ENCODE measurements around the gene DMAP1.
"Not testable (repeated sequence)": the region's sequence is repeated elsewhere in the genome, so short reads cannot be mapped to it uniquely, and the experiment has no call there.

DMAP1 gene, protein sequence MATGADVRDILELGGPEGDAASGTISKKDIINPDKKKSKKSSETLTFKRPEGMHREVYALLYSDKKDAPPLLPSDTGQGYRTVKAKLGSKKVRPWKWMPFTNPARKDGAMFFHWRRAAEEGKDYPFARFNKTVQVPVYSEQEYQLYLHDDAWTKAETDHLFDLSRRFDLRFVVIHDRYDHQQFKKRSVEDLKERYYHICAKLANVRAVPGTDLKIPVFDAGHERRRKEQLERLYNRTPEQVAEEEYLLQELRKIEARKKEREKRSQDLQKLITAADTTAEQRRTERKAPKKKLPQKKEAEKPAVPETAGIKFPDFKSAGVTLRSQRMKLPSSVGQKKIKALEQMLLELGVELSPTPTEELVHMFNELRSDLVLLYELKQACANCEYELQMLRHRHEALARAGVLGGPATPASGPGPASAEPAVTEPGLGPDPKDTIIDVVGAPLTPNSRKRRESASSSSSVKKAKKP

DNA sequence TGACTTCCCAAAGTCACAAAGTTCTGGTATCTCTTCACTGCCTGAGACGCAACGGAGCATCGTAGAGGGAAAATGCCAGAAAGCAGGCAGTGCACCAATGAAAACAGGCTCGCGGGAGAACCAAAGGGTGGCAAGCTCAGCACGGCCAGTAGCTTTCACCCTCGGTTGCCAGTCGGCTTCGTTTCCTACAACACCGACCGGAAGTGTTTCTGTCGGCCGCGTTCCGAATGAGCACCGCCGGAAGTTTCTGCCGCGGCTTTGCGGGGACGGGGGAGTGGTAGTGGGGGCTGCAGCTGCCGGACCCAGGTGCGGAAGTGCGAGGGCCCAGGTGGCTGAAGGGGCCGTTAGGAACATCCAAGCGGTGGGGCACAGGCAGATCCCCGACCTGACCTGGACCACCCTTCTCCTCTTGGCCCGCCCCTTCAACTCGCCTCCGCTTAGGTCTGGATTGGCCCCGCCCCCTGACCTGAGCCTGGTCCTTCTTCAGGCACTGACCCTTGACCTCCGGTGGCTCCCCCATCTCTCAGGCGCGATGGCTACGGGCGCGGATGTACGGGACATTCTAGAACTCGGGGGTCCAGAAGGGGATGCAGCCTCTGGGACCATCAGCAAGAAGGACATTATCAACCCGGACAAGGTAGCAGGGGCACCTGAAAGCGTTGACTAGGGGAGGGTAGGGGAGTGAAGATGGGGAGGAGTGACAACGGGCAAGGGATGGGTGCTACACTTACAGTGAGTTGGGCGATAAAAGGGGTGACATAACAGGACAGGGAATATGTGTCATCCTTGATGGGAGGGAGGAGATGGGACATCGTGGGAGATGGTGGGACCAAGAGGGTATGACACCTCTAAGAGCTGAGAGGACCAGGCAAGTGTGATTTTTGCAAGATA is at the start of gene DMAP1:
TSS of gene DMAP1 (plus strand) at position 250 of the 891 bp plus-strand sequence. CDS start at position 533, 283 bp downstream.
- DNase-seq, result peak; percentile 77

DNA sequence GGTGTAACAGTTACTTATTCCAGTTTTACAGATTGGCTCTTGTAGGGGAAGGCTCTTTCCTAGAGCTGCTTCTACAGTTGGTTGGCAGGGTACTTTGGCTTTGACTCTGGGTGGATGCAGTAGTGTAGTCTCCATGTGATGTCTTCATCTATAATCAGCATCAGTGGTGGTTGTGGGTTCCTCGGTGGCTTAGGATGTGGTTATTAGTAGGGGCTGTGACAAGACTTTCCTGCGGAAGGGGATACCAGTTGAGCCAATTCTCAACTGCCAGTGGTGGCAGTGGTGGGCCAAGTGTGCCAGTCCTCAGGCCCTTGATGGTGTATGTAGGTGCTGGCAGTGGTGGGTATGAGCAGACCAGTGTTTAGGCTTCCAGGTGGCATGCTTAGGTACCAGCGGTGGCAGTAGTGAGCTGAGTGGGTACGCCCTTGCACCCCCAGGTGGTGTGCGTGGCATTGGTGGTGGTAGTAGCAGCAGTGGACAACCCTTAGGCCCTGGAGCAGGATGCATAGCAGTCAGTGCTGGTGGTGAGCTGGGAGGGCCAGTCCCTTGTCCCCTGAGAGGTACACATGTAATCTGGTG is 44.7 kb upstream of the DMAP1 start:
- no peak for DNase-seq

DNA sequence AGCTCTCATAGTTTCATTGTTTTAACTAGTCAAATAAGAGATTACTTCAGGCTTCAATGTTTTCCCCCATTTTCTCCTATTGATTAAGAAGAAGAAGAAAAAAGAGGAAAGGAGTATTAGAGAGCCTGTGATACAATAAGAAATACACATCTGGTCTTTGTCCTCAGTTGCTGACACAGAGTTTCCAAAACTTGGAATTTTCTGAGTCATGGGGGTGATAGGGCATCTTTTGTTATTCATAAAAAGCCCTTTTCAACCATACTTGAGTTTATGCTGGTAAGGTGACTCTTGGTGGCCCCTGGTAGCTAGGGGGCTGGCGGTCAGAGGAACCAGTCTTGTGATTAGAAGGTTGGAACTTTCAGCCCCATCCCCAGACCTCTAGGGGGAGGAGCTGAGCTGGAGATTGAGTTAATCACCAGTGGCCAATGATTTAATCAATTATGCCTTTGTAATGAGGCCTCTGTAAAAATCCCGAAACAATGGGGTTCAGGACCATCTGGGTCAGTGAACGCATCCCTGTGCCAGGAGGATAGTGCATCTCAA is 42.9 kb upstream of the DMAP1 start:
- no peak for DNase-seq

DNA sequence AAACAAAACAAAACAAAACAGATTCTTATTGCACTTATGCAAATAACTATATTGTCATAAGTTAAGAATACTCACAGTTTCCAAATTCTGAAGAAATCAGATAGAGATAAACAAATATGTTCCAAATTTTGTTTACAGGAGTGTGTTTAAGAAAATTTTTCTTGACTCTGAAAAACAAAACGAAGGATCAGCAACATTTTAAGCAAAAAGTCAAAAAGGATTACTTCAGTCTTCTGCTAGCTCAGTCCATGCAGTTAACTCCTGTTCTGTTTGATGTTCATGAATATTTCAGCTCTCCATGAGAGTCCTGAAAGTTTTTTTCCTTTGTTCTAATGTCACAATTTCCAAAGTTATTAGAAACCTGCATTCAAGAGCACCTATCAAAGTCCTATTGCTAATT is 38.6 kb upstream of the DMAP1 start:
- DNase-seq, result no peak

DNA sequence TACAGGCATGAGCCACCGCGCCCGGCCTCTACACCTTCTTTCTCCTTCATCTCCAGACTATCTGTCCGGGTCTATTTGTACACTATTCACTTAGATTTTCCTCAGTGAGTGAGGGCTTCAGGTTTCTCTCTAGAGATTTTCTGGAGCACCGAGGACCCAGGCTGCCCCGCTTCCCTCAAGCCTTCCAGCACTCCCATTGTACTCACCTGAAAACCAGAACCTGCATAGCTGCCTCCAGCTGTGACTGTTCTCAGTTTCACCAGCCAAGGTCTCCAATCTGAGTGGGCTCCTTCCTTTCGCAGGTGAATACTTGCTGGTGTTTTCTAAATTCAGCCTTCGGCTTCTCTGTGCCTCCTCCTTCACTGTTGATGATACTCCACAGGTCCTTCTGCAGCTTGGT is 12.9 kb upstream of the DMAP1 start:
- DNase-seq, result no peak

DNA sequence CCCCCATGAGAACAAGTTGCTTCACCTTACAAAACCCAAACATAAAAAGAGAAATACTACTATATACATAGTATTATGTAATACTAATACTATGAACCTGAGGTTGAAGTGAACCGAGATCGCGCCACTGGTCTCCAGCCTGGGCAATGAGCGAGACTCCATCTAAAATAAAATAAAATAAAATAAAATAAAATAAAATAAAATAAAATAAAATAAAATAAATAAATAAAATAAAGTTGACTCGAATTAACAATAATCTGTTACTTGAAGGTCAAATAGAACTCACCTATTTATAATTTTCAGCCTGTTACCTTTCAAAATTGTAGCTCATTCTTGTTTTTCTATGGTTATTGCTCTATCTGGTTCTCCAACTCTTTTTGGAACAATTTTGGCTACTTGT is 6.7 kb upstream of the DMAP1 start:
- DNase-seq, result not testable (repeated sequence)

DNA sequence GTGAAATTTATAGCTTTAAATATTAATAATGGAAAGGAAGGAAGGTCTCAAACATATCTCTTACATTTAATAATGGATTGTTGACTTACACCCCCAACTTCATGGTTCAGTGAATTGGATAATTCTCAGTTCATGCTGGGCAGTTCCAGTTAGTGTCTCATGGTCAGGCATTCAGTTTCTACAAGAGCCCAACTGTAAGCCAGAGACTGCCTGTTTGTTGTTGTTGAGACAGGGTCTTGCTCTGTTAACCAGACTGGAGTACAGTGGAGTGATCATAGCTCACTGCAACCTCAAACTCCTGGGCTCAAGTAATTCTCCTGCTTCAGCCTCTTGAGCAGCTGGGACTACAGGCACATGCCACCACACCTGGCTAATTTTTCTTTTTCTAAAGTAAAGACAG is 5.0 kb upstream of the DMAP1 start:
- no peak for DNase-seq

DNA sequence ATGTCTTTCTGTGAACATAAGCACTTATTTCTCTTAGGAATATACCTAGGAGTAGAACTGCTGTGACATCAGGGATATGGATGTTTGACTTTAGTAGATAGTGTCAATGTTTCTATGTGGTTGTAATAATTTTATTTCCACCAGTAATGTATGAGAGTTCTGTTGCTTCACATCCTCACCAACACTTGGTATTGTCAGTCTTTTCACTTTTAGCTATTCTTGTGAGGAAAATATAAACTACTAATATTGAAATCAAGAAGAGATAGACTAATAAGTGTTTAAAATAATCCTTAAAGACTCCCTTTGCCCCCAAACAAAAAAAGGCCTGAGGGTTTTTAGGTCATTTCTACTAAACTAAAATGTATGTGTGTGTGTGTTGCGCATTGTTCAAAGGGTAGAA is 2.7 kb upstream of the DMAP1 start:
- DNase-seq, result no peak

DNA sequence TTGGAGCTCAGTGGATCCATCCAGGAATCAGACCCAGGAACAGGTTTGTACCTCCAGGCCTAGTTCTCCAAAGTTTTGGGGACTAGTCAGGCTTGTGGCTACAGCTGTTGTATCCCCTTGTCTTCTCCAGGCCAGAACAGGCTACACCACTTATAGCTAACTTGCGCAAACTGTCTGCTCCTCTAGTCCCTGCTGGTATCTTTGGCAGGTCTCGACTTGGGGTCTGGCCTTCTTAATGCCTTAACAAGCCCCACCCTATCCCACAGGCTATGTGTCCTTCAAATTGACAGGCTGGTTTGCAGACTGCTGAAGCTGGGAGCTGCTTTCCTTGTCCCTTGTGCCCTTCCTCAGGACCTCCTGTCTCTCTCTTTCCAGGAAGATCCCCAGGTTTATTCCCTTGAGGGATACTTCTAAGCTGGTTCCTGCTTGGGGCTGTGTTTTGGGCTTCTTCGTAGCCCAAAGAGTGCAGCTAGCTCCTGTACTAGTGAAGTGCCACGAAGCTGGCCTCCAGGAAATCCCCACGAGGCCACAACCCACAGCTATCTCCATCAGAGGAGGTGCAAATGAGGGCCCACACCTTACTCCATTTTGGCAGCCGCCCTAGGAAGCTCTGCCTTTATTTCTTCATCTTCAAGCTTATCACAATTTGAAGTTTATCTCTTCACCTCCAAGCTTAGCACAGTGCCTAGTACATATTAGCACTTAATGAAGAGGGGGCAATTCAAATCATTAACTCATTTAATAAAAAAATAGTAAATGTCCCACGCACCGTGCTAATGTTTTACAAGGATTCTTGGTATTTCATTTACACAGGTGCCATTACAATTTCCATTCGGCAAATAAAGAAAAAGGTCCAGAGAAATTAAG is 683 bp upstream of the DMAP1 start:
- DNase-seq, result peak; percentile 25

DNA sequence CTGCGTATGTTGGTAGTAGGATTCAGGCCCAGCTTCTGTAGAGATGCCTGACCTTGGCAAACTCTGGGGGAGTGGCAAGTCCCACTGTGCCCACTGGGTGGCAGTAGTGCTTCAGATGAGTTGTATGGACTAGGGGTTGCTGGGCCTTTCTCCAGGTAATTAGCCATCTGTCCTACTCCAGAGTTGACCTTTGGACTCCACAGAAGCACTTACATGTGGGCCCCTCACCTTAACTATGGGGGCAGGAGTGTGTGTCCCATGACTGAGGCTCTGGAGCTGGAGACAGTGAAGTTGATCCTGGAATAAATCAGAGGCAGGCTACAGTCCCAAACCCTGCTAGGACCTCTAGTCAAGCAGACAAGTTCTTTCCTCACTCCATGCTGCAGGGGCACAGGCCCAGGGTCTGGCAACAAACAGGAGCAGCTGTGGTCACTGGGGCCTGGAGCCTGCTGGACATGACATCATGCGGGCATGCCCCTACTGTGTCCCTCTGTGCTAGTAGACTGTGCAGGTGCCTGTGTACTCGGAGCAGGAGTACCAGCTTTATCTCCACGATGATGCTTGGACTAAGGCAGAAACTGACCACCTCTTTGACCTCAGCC is 4.6 kb downstream of the DMAP1 start:
- DNase-seq, result peak; percentile 50

DNA sequence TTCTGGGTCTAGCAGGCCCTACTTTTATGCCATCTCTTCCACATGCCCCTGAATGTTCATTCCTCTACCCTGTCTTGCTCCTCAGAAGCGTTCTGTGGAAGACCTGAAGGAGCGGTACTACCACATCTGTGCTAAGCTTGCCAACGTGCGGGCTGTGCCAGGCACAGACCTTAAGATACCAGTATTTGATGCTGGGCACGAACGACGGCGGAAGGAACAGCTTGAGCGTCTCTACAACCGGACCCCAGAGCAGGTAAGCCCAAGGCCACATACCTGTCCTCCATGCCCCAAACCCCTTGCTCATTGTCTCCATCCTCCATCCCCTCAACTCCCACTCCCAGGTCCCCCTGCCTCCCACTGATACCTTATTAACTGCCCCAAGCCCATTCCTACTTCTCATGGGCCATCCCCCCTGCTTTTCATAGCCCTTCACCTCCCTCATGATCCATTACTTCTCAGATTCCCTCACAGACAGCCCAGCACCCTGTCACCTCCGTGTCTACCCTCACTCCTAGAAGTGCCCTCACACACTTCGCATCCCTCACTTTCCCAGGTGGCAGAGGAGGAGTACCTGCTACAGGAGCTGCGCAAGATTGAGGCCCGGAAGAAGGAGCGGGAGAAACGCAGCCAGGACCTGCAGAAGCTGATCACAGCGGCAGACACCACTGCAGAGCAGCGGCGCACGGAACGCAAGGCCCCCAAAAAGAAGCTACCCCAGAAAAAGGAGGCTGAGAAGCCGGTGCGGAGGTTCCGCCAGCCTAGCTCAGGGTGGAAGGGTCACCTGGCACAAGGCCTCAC is 5.4 kb downstream of the DMAP1 start:
- DNase-seq, result no peak

DNA sequence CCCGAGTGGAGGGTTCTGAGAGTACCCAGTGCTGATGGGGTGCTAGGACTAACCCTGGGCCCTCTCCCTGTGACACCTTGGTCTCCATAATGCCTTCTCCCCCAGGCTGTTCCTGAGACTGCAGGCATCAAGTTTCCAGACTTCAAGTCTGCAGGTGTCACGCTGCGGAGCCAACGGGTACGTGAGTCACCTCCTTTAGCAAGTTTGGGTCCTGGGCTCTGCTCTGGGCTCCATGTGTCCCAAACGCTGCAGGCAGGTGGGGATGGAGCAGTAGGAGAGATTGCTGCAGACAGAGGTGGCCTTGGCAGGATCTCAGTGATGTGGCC is 6.0 kb downstream of the DMAP1 start:
- DNase-seq, result no peak

DNA sequence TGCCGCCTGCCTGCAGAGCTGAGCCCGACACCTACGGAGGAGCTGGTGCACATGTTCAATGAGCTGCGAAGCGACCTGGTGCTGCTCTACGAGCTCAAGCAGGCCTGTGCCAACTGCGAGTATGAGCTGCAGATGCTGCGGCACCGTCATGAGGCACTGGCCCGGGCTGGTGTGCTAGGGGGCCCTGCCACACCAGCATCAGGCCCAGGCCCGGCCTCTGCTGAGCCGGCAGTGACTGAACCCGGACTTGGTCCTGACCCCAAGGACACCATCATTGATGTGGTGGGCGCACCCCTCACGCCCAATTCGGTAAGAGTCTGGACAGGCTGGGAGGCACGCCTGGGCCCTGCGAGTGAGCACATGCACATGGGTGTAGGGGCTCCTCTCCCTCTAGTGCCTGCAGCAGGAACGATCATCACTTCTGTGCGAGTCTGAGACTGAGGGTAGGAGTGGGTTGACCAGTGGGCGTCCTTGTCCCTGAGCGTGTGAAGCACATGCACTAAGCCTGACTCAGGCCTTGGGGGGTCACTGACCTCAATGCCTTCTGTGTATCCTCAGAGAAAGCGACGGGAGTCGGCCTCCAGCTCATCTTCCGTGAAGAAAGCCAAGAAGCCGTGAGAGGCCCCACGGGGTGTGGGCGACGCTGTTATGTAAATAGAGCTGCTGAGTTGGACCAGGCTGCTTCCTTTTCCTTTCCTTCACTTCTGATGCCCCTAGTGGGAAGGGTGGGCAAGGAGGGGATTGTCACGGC is 6.9 kb downstream of the DMAP1 start:
- no peak for DNase-seq

DNA sequence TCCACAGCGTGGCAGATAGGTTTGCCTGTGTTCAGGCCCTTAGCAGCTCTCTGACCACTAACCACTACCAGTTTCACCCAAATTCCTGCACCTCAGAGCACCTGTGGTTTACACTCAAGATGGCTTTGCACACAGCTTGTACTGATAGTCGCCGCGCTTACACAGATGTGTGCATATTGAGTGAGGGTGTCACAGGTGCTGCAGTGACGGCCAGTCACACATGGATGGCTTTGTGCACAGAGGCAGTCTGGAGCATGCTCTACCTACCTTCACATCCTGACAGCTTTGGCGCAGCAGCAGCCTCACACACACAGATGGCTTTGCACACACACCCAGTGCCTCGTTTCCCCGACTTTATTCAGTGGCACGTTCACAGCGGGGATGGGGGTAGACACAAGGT is 7.5 kb downstream of the DMAP1 start:
- no peak for DNase-seq

DNA sequence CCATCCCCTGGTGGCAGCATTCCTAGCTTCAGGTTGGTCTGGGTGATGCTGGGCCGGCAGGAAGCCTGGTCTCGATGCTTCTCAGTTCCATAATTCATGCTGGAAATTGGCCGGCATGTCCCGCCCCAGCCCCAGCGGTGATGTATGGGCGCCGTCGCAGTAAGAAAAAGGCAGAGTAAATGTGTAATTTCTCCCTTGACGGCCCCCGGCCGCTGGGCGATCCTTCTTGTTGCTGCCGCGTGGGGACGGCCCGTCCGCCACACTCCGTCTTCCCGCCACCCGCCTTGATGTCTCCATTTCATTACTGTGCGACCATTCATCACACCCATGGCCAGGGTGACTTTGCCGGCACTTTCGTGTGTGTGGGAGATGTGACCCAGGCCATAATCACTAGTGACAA is 8.5 kb downstream of the DMAP1 start:
- DNase-seq, result no peak

DNA sequence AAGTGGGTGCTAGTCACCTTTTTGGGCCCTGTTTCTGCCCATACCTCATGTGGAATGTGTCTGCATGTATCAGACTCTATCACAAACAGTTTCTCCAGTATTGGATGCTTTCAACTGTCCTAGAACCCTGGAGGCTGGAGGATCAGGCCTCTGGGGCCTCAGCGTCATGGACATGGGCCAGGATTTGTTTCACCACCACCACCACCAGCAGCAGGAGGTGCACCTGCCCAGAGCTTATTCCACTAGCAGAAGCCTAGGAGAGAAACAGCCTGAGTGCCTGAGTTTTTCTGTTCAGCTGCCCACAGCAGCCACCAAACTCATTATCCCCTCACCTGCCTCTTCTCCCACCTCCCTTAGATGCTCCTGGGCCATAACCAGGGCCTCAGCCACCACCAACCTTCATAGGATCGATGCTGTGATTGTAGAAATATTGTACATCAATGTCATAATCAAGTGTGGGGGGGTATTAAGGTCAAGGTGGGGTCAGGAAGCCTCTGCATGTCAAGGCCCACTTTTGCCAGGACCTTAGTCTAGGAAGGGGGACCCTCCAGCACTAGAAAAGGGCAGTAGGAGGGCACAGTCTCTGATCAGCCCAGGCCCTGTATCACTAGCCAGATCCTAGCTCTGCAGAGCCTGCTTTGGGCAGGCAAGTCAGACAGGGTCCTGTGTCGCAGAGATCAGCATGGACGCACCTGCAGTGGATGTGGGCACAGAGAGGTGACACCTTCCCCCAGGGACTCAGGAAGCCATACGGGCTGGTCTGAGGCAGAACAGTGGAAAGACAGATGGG is 9.3 kb downstream of the DMAP1 start:
- no peak for DNase-seq

DNA sequence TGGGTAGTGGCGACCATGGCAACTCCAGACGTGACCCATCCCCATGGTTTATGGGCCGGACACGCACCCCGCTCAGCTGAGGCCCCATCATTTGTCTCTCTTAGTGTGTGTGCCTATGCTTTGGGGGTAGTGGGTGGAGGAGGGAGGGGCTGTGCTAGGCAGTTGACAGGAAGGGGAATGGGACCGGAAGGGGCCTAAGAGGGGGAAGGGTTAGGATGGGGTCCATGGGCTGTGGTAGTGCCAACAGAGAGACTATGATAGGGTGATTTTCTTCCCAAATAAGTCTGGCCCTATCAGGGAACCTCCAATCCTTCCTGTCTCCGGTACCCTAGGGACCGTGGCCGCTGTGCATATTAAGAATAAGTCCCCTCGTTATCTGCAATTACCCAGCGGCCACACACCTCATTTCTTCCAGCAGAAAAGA is 9.9 kb downstream of the DMAP1 start:
- no peak for DNase-seq

DNA sequence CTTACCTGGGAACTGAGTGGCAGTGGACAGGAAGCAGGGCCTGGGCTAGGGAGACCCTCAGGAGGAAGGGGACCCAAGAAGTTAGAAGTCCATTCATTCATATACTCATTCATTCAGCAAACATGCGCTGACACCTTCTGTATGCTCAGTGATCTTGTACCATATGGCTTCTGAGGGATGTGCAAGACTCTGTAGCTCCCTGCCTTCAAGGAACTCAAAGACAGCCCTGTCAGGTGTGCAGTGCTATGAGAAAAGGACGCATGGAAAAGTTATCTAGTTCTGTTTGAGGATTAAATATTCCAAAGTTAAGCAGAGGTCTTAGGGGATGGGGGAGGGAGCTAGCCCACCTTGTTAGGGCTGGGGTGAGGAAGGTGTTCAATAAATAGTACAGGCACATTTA is 12.5 kb downstream of the DMAP1 start:
- DNase-seq, result no peak

DNA sequence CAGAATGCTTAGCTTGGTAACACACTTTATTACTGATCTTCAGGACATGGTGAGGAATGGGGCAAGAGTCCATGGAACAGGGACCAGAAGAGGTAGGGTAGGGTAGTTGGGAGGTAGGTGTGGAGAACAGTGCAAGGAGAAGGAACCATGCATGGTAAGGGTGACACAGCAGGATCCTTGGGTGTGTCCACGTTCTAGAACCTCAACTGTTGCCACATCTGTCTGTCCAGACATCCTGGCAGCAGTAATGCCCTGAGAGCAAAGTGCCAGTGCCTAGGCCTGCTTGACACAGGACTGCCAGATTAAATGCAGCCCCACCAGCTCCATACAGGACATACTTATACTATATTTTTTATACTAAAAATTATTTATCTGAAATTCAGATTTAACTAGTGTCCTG is 13.9 kb downstream of the DMAP1 start:
- no peak for DNase-seq

DNA sequence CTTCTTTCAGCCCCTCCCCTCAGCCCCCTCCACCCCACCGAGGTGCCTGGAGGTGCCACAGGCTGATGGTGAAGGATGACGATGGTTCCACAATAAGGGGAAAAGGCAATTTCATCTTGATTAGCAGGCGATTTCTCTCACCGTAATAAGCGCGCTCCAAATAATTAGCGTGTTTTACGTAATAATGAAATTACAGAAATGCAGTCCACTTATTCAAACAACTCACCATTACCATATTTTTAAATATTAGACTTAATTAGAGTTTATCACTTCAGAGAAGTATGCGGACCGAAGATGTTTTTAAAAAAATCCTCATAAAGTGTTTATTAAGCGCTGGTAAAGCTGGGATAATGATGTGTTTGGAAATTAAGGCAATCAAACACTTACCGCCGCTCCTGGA is 14.9 kb downstream of the DMAP1 start:
- no peak for DNase-seq

All from stimulated activated naive CD4-positive, alpha-beta T cell treated with Interleukin-2 at 50 U/mL for 16 hours (primary cell).